Adrenal gland (tissue), 12 donors: ENCODE data around the gene MYLK4. TPM values are rescaled to one million over a fixed set of nuclear protein-coding genes. Genes with fewer than 3 reads are reported as not detected.

Source experiments
- DNase-seq, 7 donors: peaks; one replicate each; pipeline ENCODE4 v3.0.0-alpha.2; 2019 to 2020
- H3K27ac ChIP-seq, 5 donors: fragments of 200-600 bp; sonication (generic) in 4 of 5; 1 replicate in 3 of 5; 2 replicates in 2 of 5; pipeline versions ENCODE4 v1.5.1 to v1.8.0; 2016 to 2020; ENCODE audit warnings: mild to moderate bottlenecking in 1 of 5
- H3K27me3 ChIP-seq: fragments of 200-600 bp; 2 replicates; pipeline ENCODE4 v1.8.0; 2021
- H3K36me3 ChIP-seq, 2 donors: fragments of 200-600 bp; replicated peaks in 1 of 2; 1 replicate in 1 of 2; 2 replicates in 1 of 2; pipeline versions ENCODE4 v1.5.1 to v1.8.0; 2018 to 2022
- H3K4me1 ChIP-seq, 2 donors: fragments of 200-600 bp; replicated peaks in 1 of 2; 1 replicate in 1 of 2; 2 replicates in 1 of 2; pipeline versions ENCODE4 v1.5.1 to v1.8.0; 2018 to 2021
- H3K4me3 ChIP-seq, 4 donors: fragments of 200-600 bp; sonication (generic) in 3 of 4; one replicate each; pipeline ENCODE4 v1.5.1; 2016 to 2018
- H3K9me3 ChIP-seq, 3 donors: fragments of 200-600 bp; sonication (generic) in 1 of 3; replicated peaks in 1 of 3; 1 replicate in 2 of 3; 2 replicates in 1 of 3; pipeline versions ENCODE4 v1.5.1 to v1.8.0; 2016 to 2021
- CTCF ChIP-seq, 6 experiments: fragments of 450-650 bp in 4 of 6; fragments of 200-600 bp in 2 of 6; sonication (generic) in 1 of 6; IDR thresholded peaks; 1 replicate in 5 of 6; 2 replicates in 1 of 6; pipeline versions ENCODE4 v1.5.1 to v1.8.0; 2016 to 2021; ENCODE audit warnings: antibody characterized with exemption in 6 of 6, mild to moderate bottlenecking in 2 of 6, moderate library complexity in 1 of 6
- POLR2A ChIP-seq, 2 donors: fragments of 450-650 bp; IDR thresholded peaks; one replicate each; pipeline ENCODE4 v1.6.1; 2017; ENCODE audit warnings: antibody characterized with exemption in 2 of 2, mild to moderate bottlenecking in 2 of 2, moderate library complexity in 1 of 2
- WGBS, 4 donors: extraction: QIAGEN DNeasy Blood & Tissue Kit in 2 of 4; methylation state at CpG; one replicate each; pipeline versions ENCODE4 v1.1.5 to v1.1.7; 2013 to 2017; 5-methylcytosine and 5-hydroxymethylcytosine counted together
- intact Hi-C, 2 donors: fragments of 100-400 bp; cut with DNase I; formaldehyde crosslinking; loops; one replicate each; pipeline versions ENCODE4 v1.14.1 to v1.15.0; 2022 to 2023
- polyA plus RNA-seq, 3 donors: library from polyadenylated mRNA; stranded (reverse); fragments of 200-250 nt in 2 of 3; fragments of 350-450 nt in 1 of 3; fragmentation: Illumina TruSeq in 1 of 3; extraction: RNeasy Lipid Tissue Mini Kit (QIAGEN cat#74804) in 1 of 3; gene quantifications; one replicate each; pipeline ENCODE4 v1.2.3, GENCODE V29; 2013 to 2014
- total RNA-seq, 9 donors: library from RNA; depleted of rRNA in 4 of 9; stranded (reverse); fragments of >200 nt in 4 of 9; fragments of 120-200 nt in 1 of 9; fragmentation: NEBNext Ultra II Directional in 1 of 9; extraction: Animal tissue kit (Norgen Biotek cat#: 25700) in 1 of 9; gene quantifications; one replicate each; pipeline versions ENCODE4 v1.1.0 to v1.2.4, GENCODE V29; 2013 to 2023
- donor health status: healthy with polysubstance abuse.
- donor health status: Bipolar disorder and iron deficiency.
- donor health status: DM: yes; HTN: yes; CAD: no.
- donor health status: DM: no; HTN: no; CAD: no.
- donor health status: DM: no; HTN: no; CAD: no.
- donor health status: DM: yes; HTN: yes; CAD: no.

The MYLK4 gene
- total and polyA plus RNA-seq, 12 donors, result 0.35 to 0.90 (median 0.68) TPM

GRCh38 chr6:2635911-2636310, 114.8 kb downstream of the MYLK4 start:
- intact Hi-C loops, result loop anchor here (2.0 to 10.0 kb wide), 3 partner anchors 281 to 1039 kb away; no protein-coding TSS in a partner anchor
- WGBS, 4 donors, result 88 to 97% (median 94%) methylated on average over 12 of the region's 12 CpGs
- H3K4me1 ChIP-seq, result peaks cover 3 to 16% of the 10 kb centered on the region in 2 donors
- no peaks in the 10 kb centered on the region for H3K36me3 ChIP-seq
- no peak overlapping the region for H3K4me3 ChIP-seq
- H3K27me3 ChIP-seq, result no peaks in the 10 kb centered on the region
- TF ChIP-seq POLR2A (IDR thresholded peaks at IDR 0.05), result no peak
- TF ChIP-seq CTCF (IDR thresholded peaks at IDR 0.05), result no peak
- no peak overlapping the region for H3K27ac ChIP-seq
- H3K9me3 ChIP-seq, result no peaks in the 10 kb centered on the region
- no peak for DNase-seq

GRCh38 chr6:2634139-2634964, 116.4 kb downstream of the MYLK4 start:
- intact Hi-C loops, result loop anchor here in 1 of 2 donors (2.0 to 10.0 kb wide), 2 partner anchors 280 to 1038 kb away; no protein-coding TSS in a partner anchor
- 1 to 10% (median 3%) methylated on average over 29 to 67 of the region's 67 CpGs for WGBS, 4 donors
- Histone ChIP-seq H3K4me1 (peaks cover 9 to 19% of the 10 kb centered on the region in 2 donors), H3K27me3 (no peaks in the 10 kb centered on the region), H3K27ac (peak overlapping the region in 3 of 5 donors; percentile 34 to 80 (median 73)), H3K36me3 (no peaks in the 10 kb centered on the region), H3K4me3 (peak overlapping the region in 2 of 4 donors; percentile 18 to 55), H3K9me3 (no peaks in the 10 kb centered on the region)
- TF ChIP-seq CTCF (IDR thresholded peaks at IDR 0.05), result peak; percentile 88 to 99 (median 97)
- TF ChIP-seq POLR2A (IDR thresholded peaks at IDR 0.05), result no peak
- DNase-seq, result peak; percentile 83 to 93 (median 90)

- WGBS, 4 donors, result 65 to 68% (median 67%) methylated on average over 13 of the region's 13 CpGs
- peak overlapping the region in 3 of 5 donors; percentile 34 to 80 (median 73) for H3K27ac ChIP-seq
- peak overlapping the region in 2 of 4 donors; percentile 18 to 55 for H3K4me3 ChIP-seq
- DNase-seq, result no peak
- no peaks in the 10 kb centered on the region for H3K27me3 ChIP-seq
- no peaks in the 10 kb centered on the region for H3K36me3 ChIP-seq
- H3K9me3 ChIP-seq, result no peaks in the 10 kb centered on the region
- peaks cover 9 to 19% of the 10 kb centered on the region in 2 donors for H3K4me1 ChIP-seq
- no peak for TF ChIP-seq POLR2A (IDR thresholded peaks at IDR 0.05)
- intact Hi-C loops, result loop anchor here in 1 of 2 donors (2.0 to 10.0 kb wide), 2 partner anchors 279 to 1037 kb away; no protein-coding TSS in a partner anchor
Observed at GRCh38 chr6:2633736-2634135, 117.0 kb downstream of the MYLK4 start.

GRCh38 chr6:2632976-2633584, 117.6 kb downstream of the MYLK4 start:
- peak overlapping the region in 2 of 5 donors; percentile 73 to 86 for H3K27ac ChIP-seq
- peaks cover 9 to 19% of the 10 kb centered on the region in 2 donors for H3K4me1 ChIP-seq
- intact Hi-C loops, result loop anchor here in 1 of 2 donors (10.0 kb wide), 1 partner anchor 278 kb away; no protein-coding TSS in a partner anchor
- H3K36me3 ChIP-seq, result no peaks in the 10 kb centered on the region
- no peaks in the 10 kb centered on the region for H3K27me3 ChIP-seq
- no peak overlapping the region for H3K4me3 ChIP-seq
- no peaks in the 10 kb centered on the region for H3K9me3 ChIP-seq
- TF ChIP-seq CTCF (IDR thresholded peaks at IDR 0.05) (no peak), POLR2A (IDR thresholded peaks at IDR 0.05) (no peak)
- WGBS, 4 donors, result 90 to 94% (median 93%) methylated on average over 10 to 11 of the region's 11 CpGs
- DNase-seq, result no peak
